Activated CD4-positive, alpha-beta memory T cell treated with anti-CD3 and anti-CD28 coated beads for 36 hours (primary cell): ENCODE measurements around the gene IGF1R. TPM values are rescaled to one million over a fixed set of nuclear protein-coding genes. Genes with fewer than 3 reads are reported as not detected.

ENCODE experiments used
- CTCF ChIA-PET: fragments of 350-600 bp; sonication (Branson Sonifier 250); formaldehyde crosslinking; loops from one replicate; lab custom pipeline; 2021; ENCODE audit warnings: antibody characterized with exemption, inconsistent platforms; lab: Charles Lee
- POLR2A ChIA-PET: fragments of 350-600 bp; sonication (Branson Sonifier 250); formaldehyde crosslinking; loops from one replicate; lab custom pipeline; 2021; ENCODE audit warnings: antibody characterized with exemption; lab: Charles Lee
- DNase-seq: peaks from one replicate; pipeline ENCODE4 v3.0.0-alpha.2; 2020
- H3K27ac Mint-ChIP-seq: one replicate; pipeline ENCODE4 v1.8.0; 2021; ENCODE audit warnings: mixed read lengths
- H3K27me3 Mint-ChIP-seq: one replicate; pipeline ENCODE4 v1.8.0; 2021; ENCODE audit warnings: mixed read lengths
- H3K36me3 Mint-ChIP-seq: one replicate; pipeline ENCODE4 v1.8.0; 2021; ENCODE audit warnings: mixed read lengths
- H3K4me1 Mint-ChIP-seq: one replicate; pipeline ENCODE4 v1.8.0; 2021; ENCODE audit warnings: low read depth, mixed read lengths
- H3K4me3 Mint-ChIP-seq: one replicate; pipeline ENCODE4 v1.8.0; 2021; ENCODE audit warnings: mild to moderate bottlenecking, mixed read lengths
- H3K9me3 Mint-ChIP-seq: one replicate; pipeline ENCODE4 v1.8.0; 2021; ENCODE audit warnings: mixed read lengths
- intact Hi-C: fragments of 100-400 bp; cut with micrococcal nuclease; formaldehyde crosslinking; loops from one replicate; pipeline ENCODE4 v1.15.1; 2023
- total RNA-seq, 2 experiments: library from RNA; stranded (reverse); gene quantifications; one replicate each; pipeline ENCODE4 v1.2.3, GENCODE V29; 2021

IGF1R gene
- total RNA-seq, 2 experiments from 2014 or later = 13.2 to 14.8 TPM

DNA sequence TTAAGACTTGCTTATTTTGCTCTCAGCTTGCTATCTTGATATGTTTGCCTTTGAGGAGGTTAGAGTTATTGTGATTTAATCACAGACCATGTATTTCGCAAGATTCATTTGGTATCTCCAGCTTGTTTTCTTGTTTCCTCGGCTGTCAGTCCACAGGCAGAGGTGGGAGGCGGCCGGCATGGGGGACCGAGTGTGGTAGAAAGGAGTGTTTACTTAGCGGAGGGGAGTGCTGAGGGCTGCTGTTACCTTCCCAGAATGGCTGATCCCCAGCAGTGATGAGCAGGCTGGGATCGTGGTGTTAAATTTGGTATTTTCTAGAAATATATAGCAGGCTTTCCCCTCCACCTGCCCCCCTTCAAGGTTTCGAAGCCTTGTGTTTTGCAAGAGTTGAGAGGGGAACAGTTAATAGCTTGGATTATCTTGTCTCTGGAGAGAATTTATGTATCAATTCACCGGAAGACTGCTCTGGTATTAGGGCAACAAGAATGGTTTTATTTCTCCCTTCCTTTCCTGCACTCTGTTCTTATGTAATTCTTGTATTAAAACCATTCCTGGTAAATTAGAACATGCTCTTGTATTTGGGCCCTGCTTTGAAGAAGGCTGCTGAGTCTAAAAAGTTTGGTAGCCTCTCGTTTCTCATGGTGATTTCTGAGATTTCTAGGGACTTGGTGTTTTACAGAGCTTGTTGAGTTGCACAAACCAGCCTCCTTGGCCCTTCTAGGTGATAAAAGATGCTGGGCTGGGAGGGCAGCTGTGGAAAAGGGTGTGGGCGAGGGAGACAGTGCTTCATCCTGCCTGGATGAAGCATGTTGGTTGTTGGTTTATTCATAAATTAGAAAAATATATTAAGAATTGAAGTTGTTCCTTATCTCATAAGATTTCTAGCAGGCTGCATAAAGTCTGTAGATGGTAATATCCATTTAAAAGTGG, 151.4 kb downstream of the IGF1R start:
- Mint-ChIP-seq H3K27ac (no peak overlapping the region), H3K36me3 (no peaks in the 10 kb centered on the region), H3K27me3 (no peaks in the 10 kb centered on the region), H3K4me1 (peaks cover 24% of the 10 kb centered on the region), H3K4me3 (no peak overlapping the region), H3K9me3 (no peaks in the 10 kb centered on the region)
- ChIA-PET POLR2A (no interaction called here), CTCF (interaction anchor here (1.0 to 1.1 kb wide), 2 partner anchors 21 to 50 kb away, joined by 4 to 5 read pairs; no protein-coding TSS in a partner anchor)
- intact Hi-C loops = no loop called here
- no peak for DNase-seq

DNA sequence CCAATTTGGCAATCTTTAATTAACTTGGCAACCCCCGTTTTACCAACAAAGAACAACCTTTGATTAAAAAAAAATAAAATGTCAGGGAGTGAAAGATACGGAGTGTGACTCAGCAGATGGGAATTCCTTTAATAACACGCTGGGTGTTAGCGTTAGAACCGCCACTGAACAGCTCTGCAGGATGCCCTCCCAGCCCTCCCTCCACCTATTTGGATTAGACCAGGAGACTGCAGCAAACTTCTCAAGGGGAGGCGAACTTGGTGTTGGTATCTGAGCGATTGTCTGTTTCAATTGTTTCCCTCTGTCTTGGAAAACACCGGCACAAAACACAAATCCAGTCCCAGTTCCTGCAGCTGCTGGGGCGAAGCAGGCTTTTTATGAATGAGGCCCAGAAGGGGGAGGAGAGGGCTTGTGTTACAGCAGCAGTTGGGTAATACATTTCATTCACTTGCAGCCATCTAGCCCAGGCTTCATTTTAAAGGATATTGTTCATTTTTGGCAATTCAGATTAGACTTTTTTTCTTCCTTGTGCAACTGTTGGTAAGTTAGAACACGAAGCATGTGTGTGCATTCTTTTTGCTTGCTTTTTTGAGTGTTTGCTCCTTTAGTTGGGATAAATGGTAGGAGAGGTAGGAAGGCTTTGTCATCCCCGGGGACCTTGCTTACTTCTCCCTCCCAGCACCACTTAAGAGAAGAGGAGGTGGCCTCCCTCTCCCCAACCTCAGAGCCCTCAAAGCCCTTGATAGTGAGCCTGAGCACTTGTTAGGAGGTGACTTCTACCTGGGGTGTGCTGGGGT, 152.3 kb downstream of the IGF1R start:
- CTCF ChIA-PET = no interaction called here
- Mint-ChIP-seq H3K9me3 (no peaks in the 10 kb centered on the region), H3K4me1 (peaks cover 21% of the 10 kb centered on the region), H3K27me3 (no peaks in the 10 kb centered on the region), H3K4me3 (no peak overlapping the region), H3K27ac (no peak overlapping the region), H3K36me3 (no peaks in the 10 kb centered on the region)
- intact Hi-C loops = no loop called here
- POLR2A ChIA-PET = no interaction called here
- DNase-seq = no peak

DNA sequence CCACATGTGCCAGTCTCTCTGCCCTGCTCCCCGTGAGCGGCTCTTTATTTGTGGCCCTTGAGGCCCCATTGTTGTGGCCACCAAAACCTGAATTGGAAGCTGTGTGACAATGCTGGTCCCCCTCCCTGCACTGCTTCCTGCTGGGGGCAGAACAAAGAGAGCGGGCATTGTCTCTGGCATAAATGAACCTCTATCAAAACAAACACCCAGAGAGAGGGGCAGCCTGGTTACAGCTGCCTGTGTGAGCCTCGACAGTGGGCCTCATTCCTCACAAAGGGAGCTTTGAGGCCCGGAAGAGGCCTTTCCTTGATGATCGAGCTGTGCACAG, 152.9 kb downstream of the IGF1R start:
- CTCF ChIA-PET = no interaction called here
- no peak for DNase-seq
- intact Hi-C loops = no loop called here

DNA sequence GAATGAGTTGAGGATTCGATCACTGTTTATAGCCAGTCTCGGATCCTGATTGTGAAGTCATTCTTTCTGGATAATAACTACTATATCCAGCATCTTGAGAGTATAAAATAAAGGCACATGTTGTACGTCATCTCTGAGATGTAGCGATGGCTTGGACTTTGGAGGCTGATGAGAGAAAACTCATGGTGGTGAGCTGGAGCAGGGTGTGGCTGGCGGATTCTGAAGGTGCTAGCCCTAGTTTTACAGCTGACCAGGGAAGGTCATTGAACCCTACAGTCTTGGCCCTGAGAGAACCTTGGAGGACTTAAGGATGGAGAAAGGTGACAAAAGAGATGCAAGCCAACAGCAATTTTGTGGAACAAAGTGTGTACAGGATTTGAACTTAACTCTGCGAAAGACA, 153.8 kb downstream of the IGF1R start:
- no peak overlapping the region for H3K4me3 Mint-ChIP-seq
- ChIA-PET POLR2A (no interaction called here), CTCF (no interaction called here)
- no peak for DNase-seq
- no peak overlapping the region for H3K27ac Mint-ChIP-seq
- no peaks in the 10 kb centered on the region for H3K27me3 Mint-ChIP-seq
- intact Hi-C loops = no loop called here
- H3K9me3 Mint-ChIP-seq = no peaks in the 10 kb centered on the region
- H3K36me3 Mint-ChIP-seq = no peaks in the 10 kb centered on the region
- peaks cover 17% of the 10 kb centered on the region for H3K4me1 Mint-ChIP-seq

More for the DNA sequence above, 152.9 kb downstream of the IGF1R start:
- peaks cover 17% of the 10 kb centered on the region for H3K4me1 Mint-ChIP-seq
- H3K9me3 Mint-ChIP-seq = no peaks in the 10 kb centered on the region
- H3K27ac Mint-ChIP-seq = no peak overlapping the region
- no peaks in the 10 kb centered on the region for H3K27me3 Mint-ChIP-seq
- H3K36me3 Mint-ChIP-seq = no peaks in the 10 kb centered on the region
- POLR2A ChIA-PET = no interaction called here
- no peak overlapping the region for H3K4me3 Mint-ChIP-seq

DNA sequence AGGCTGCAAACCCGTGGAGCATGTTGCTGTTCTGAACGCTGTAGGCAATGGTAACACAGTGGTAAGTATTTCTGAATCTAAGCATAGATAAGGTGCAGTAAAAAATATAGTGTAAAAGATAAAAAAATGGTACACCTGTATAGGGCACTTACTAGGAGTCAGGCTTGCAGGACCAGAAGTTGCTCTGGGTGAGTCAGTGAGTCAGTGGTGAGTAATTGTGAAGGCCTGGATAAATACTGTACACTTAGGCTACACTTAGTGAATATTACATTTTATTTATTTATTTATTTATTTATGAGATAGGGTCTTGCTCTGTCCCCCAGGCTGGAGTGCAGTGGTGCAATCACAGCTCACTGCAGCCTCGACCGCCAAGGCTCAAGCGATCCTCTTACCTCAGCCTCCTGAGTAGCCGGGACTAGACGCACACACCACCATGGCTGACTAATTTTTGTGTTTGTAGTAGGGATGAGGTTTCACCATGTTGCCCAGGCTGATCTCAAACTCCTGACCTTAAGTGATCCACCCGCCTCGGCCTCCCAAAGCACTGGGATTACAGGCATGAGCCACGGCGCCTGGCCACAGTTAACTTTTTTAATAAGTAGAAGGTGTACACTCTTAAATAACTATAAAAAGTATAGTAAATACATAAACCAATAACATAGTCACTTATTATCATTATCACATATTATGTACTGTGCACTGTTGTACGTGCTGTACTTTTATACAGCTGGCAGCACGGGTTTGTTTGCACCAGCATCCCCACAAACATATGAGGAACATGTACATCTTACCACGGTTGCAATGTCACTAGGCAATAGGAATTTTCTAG, 155.1 kb downstream of the IGF1R start:
- H3K4me3 Mint-ChIP-seq = no peak overlapping the region
- H3K27me3 Mint-ChIP-seq = no peaks in the 10 kb centered on the region
- H3K36me3 Mint-ChIP-seq = no peaks in the 10 kb centered on the region
- peaks cover 9% of the 10 kb centered on the region for H3K4me1 Mint-ChIP-seq
- ChIA-PET CTCF (interaction anchor here (0.6 to 1.4 kb wide), 3 partner anchors 11 to 273 kb away, joined by 3 to 4 read pairs (median 3); no protein-coding TSS in a partner anchor), POLR2A (no interaction called here)
- intact Hi-C loops = no loop called here
- H3K27ac Mint-ChIP-seq = no peak overlapping the region
- no peaks in the 10 kb centered on the region for H3K9me3 Mint-ChIP-seq
- DNase-seq = no peak

DNA sequence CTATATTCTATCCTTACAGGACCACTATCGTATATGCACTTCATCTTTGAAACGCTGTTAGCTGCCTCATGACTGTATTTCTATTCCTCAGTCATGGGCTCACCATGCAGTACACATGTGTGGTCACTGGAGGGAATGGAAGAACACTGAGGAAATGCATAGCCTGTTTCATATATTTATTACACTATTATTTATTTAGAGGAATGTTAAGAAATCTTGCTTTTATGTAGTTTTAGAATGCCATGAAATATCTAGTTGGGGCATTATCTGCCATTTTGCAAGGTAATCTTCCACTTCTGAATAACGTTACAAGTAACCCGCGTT, 155.7 kb downstream of the IGF1R start:
- Mint-ChIP-seq H3K4me3 (no peak overlapping the region), H3K27ac (no peak overlapping the region), H3K9me3 (no peaks in the 10 kb centered on the region), H3K27me3 (no peaks in the 10 kb centered on the region), H3K4me1 (peaks cover 8% of the 10 kb centered on the region), H3K36me3 (no peaks in the 10 kb centered on the region)
- POLR2A ChIA-PET = no interaction called here
- CTCF ChIA-PET = interaction anchor here (0.6 to 1.4 kb wide), 3 partner anchors 10 to 273 kb away, joined by 3 to 4 read pairs (median 3); no protein-coding TSS in a partner anchor
- no peak for DNase-seq
- intact Hi-C loops = no loop called here

DNA sequence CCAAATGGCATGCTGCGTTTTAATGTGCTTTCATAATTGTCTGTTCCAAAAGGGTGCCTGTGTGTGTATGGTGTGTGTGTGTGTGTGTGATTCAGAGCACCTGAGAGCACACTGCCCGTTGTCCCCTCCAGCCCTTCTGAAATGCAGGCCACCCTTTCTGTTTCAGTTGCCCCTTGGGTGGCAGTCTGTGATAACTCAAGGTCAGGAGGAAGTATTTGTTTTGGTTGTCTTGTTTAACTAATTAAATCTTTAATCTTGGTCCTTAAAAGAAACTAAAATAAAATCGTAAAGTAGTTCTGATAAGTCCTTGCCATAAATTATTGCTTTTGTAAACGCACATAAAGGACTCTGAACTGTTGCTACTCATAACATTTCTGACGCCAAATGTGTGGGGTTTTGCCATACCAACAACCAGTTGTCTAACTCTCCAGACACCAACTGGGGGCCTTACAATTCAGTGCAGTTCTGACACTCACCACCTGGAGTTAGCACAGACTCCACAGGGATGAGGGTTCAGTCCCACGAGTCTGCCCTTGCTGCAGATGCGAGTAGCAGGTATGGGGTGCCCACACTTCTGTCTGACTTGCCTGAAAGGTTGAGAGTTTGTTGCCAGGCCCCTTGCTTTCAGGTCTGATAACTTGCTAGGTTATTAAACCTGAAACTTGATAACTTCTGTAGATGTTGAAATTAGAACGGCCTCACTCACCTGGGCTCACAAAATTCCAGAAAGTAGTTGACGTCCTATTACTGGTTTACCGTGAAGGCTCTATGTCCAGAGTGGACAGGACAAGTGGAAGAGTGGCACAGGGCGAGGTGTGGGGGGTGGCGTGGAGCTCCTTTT, 157.3 kb downstream of the IGF1R start:
- CTCF ChIA-PET = interaction anchor here (2.0 kb wide), 1 partner anchor 76 kb away, joined by 6 read pairs; no protein-coding TSS in a partner anchor
- H3K4me1 Mint-ChIP-seq = peaks cover 5% of the 10 kb centered on the region

DNA sequence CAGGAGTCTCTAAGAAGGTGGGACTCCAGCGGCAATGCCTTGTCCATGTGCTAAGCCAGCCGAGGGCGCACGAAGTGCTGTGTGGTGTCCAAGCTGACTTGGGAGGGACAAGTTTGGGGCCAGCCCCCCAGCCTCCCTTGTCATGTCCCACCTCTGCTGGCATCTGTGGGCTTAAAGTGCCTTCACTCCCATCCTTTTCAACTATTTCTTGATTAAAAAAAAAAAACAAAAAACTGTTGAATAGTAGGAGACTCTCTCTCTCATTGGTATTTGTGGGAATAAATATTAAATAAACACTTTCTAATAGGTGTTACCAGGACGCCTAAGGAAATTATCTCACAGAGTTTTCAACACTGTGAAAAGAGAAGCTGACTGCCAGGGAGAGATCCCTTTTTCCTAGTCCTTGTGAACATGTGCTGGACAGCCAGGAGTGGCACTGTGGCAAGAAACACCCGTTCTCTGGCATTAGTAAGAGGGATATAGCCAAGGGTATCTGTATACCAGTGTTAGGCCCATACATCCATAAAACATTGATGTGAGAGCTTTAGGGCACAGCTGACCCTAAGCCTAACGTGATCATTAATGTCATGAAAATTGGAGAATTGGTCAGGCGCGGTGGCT, 158.0 kb downstream of the IGF1R start:
- intact Hi-C loops = no loop called here
- H3K27ac Mint-ChIP-seq = no peak overlapping the region
- no peak for DNase-seq
- no peaks in the 10 kb centered on the region for H3K4me1 Mint-ChIP-seq
- H3K36me3 Mint-ChIP-seq = no peaks in the 10 kb centered on the region
- CTCF ChIA-PET = interaction anchor here (1.0 to 2.0 kb wide), 3 partner anchors 38 to 270 kb away, joined by 3 to 6 read pairs (median 5); no protein-coding TSS in a partner anchor
- no peaks in the 10 kb centered on the region for H3K9me3 Mint-ChIP-seq
- no peak overlapping the region for H3K4me3 Mint-ChIP-seq
- POLR2A ChIA-PET = no interaction called here
- no peaks in the 10 kb centered on the region for H3K27me3 Mint-ChIP-seq

More for the DNA sequence above, 157.3 kb downstream of the IGF1R start:
- intact Hi-C loops = no loop called here
- Mint-ChIP-seq H3K27ac (no peak overlapping the region), H3K4me3 (no peak overlapping the region), H3K27me3 (no peaks in the 10 kb centered on the region), H3K9me3 (no peaks in the 10 kb centered on the region), H3K36me3 (no peaks in the 10 kb centered on the region)
- DNase-seq = no peak
- POLR2A ChIA-PET = no interaction called here

DNA sequence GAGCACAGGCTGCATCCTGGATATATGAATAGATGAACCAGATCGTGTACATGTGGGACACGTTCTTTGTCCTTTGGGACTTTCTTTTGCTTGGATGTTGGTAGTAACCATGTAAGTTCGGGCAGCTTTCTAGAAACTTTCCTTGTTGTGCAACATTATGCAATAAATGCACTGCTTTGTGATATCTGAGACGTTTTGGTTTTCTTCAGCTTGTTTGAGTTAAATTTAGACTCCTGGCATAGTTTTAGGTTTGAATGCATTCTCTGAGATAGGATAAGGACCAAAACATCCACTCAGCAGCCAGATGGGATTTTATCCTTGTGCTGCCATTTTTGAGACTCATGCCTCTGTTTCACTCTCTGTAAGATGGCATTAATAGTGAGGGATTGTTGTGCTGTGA, 158.9 kb downstream of the IGF1R start:
- CTCF ChIA-PET = interaction anchor here (1.0 to 2.0 kb wide), 3 partner anchors 37 to 269 kb away, joined by 3 to 6 read pairs (median 5); no protein-coding TSS in a partner anchor
- H3K4me1 Mint-ChIP-seq = no peaks in the 10 kb centered on the region

DNA sequence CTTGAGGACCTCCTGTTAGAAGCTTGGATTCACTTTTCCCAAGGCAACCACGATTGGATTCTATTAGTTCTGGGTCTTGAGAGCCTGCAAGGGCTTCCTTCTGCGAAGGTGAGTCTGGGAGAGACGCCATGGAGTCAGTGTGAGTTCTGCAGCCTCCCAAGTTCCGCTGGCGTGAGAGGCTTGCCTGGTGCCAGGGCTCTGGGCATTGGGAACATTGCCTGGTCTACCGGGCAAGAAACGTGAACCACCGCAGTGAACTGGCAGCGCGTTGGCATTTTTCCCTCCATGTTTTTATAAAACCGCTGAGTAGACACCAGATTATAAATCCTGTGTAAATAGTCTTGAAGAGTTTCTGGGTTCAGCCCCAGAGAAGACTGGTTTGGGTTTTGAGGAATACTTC, 160.9 kb downstream of the IGF1R start:
- POLR2A ChIA-PET = no interaction called here
- DNase-seq = no peak
- Mint-ChIP-seq H3K9me3 (no peaks in the 10 kb centered on the region), H3K36me3 (no peaks in the 10 kb centered on the region), H3K27me3 (no peaks in the 10 kb centered on the region), H3K4me1 (no peaks in the 10 kb centered on the region), H3K4me3 (no peak overlapping the region), H3K27ac (no peak overlapping the region)
- intact Hi-C loops = no loop called here
- CTCF ChIA-PET = no interaction called here

More for the DNA sequence above, 158.9 kb downstream of the IGF1R start:
- DNase-seq = no peak
- no peaks in the 10 kb centered on the region for H3K9me3 Mint-ChIP-seq
- POLR2A ChIA-PET = no interaction called here
- H3K36me3 Mint-ChIP-seq = no peaks in the 10 kb centered on the region
- H3K27me3 Mint-ChIP-seq = no peaks in the 10 kb centered on the region
- no peak overlapping the region for H3K27ac Mint-ChIP-seq
- H3K4me3 Mint-ChIP-seq = no peak overlapping the region
- intact Hi-C loops = no loop called here
